Measurements from ENCODE around the gene BTG3.

Gene BTG3

GRCh38 chr21:17575076-17575475 is 37.6 kb downstream of the BTG3 start:
- H3K36me3 Mint-ChIP-seq (ENCODE audit: low read depth), result peaks cover 4% of the 10 kb centered on the region
- TF ChIP-seq CTCF (IDR thresholded peaks at IDR 0.05; ENCODE audit: unreplicated experiment in 3 of 3), result no peak
- no peaks in the 10 kb centered on the region for H3K4me1 Mint-ChIP-seq
- H3K27me3 Mint-ChIP-seq (ENCODE audit: low read depth), result no peaks in the 10 kb centered on the region
- H3K27ac Mint-ChIP-seq, result no peak overlapping the region
- H3K9me3 Mint-ChIP-seq, result no peaks in the 10 kb centered on the region
- no peak overlapping the region for H3K4me3 Mint-ChIP-seq

GRCh38 chr21:17572431-17572830 is 40.3 kb downstream of the BTG3 start:
- no peaks in the 10 kb centered on the region for H3K9me3 Mint-ChIP-seq
- no peaks in the 10 kb centered on the region for H3K4me1 Mint-ChIP-seq
- no peaks in the 10 kb centered on the region for H3K27me3 Mint-ChIP-seq (ENCODE audit: low read depth)
- H3K27ac Mint-ChIP-seq, result peak overlapping the region in 2 of 3 experiments; percentile 64 to 86
- no peak for TF ChIP-seq CTCF (IDR thresholded peaks at IDR 0.05; ENCODE audit: unreplicated experiment in 3 of 3)
- no peaks in the 10 kb centered on the region for H3K36me3 Mint-ChIP-seq (ENCODE audit: low read depth)
- no peak overlapping the region for H3K4me3 Mint-ChIP-seq

- Mint-ChIP-seq H3K27me3 (ENCODE audit: low read depth) (no peaks in the 10 kb centered on the region), H3K4me3 (no peak overlapping the region), H3K36me3 (ENCODE audit: low read depth) (no peaks in the 10 kb centered on the region), H3K9me3 (no peaks in the 10 kb centered on the region), H3K4me1 (no peaks in the 10 kb centered on the region), H3K27ac (no peak overlapping the region)
- TF ChIP-seq CTCF (IDR thresholded peaks at IDR 0.05; ENCODE audit: unreplicated experiment in 3 of 3), result no peak
Measured at GRCh38 chr21:17570786-17571185, 41.9 kb downstream of the BTG3 start.

GRCh38 chr21:17560377-17561025 is 52.2 kb downstream of the BTG3 start:
- peaks cover 20% of the 10 kb centered on the region for H3K36me3 Mint-ChIP-seq (ENCODE audit: low read depth)
- H3K4me1 Mint-ChIP-seq, result no peaks in the 10 kb centered on the region
- peaks cover 6% of the 10 kb centered on the region for H3K27me3 Mint-ChIP-seq (ENCODE audit: low read depth)
- H3K4me3 Mint-ChIP-seq, result no peak overlapping the region
- TF ChIP-seq CTCF (IDR thresholded peaks at IDR 0.05; ENCODE audit: unreplicated experiment in 3 of 3), result no peak
- no peaks in the 10 kb centered on the region for H3K9me3 Mint-ChIP-seq
- H3K27ac Mint-ChIP-seq, result no peak overlapping the region

GRCh38 chr21:17554679-17555465 is 57.8 kb downstream of the BTG3 start:
- Mint-ChIP-seq H3K27me3 (ENCODE audit: low read depth) (no peaks in the 10 kb centered on the region), H3K4me1 (no peaks in the 10 kb centered on the region), H3K27ac (peak overlapping the region in 1 of 3 experiments; percentile 15), H3K4me3 (no peak overlapping the region), H3K9me3 (no peaks in the 10 kb centered on the region), H3K36me3 (ENCODE audit: low read depth) (peaks cover 16% of the 10 kb centered on the region)
- peak in 2 of 3 experiments; percentile 8 to 31 for TF ChIP-seq CTCF (IDR thresholded peaks at IDR 0.05; ENCODE audit: unreplicated experiment in 3 of 3)

All from nephron (organoid).